Progenitor cell of endocrine pancreas (in vitro differentiated cells): ENCODE data around the gene TUBGCP5. TPM values are rescaled to one million over a fixed set of nuclear protein-coding genes. Genes with fewer than 3 reads are reported as not detected.

Experiments used
- DNase-seq: peaks from one replicate; pipeline ENCODE4 v3.0.0; 2021; ENCODE audit warnings: low spot score; ENCODE audit not compliant: unreplicated experiment
- H3K27ac Mint-ChIP-seq: 2 replicates; pipeline ENCODE4 v1.8.0; 2021; ENCODE audit warnings: mild to moderate bottlenecking, moderate library complexity, mixed read lengths
- H3K27me3 Mint-ChIP-seq: 2 replicates; pipeline ENCODE4 v1.8.0; 2021; ENCODE audit warnings: mixed read lengths
- H3K36me3 Mint-ChIP-seq: 2 replicates; pipeline ENCODE4 v1.8.0; 2022; ENCODE audit warnings: mixed read lengths; ENCODE audit not compliant: insufficient read depth
- H3K4me1 Mint-ChIP-seq: 2 replicates; pipeline ENCODE4 v1.8.0; 2021; ENCODE audit warnings: low read depth, mixed read lengths
- H3K4me3 Mint-ChIP-seq: 2 replicates; pipeline ENCODE4 v1.8.0; 2021; ENCODE audit warnings: low read depth, mild to moderate bottlenecking, moderate library complexity, mixed read lengths
- H3K9me3 Mint-ChIP-seq: 2 replicates; pipeline ENCODE4 v1.8.0; 2021; ENCODE audit warnings: low read depth, mixed read lengths
- CTCF ChIP-seq: fragments of 200-600 bp; sonication (generic); IDR thresholded peaks from one replicate; pipeline ENCODE4 v1.5.0; 2021; ENCODE audit warnings: antibody characterized with exemption, mild to moderate bottlenecking; ENCODE audit not compliant: unreplicated experiment
- total RNA-seq: library from RNA; stranded (reverse); gene quantifications from 2 replicates; pipeline ENCODE4 v1.2.1, GENCODE V29; 2021

The TUBGCP5 gene
- total RNA-seq, 1 donor from 2014 or later = 22.5 TPM

- H3K9me3 Mint-ChIP-seq = peaks cover 19% of the 10 kb centered on the region
These were observed 28.0 kb upstream of the TUBGCP5 start for GRCh38 chr15:23067416-23067815.

GRCh38 chr15:23065836-23066235, 26.5 kb upstream of the TUBGCP5 start:
- no peak for DNase-seq
- Mint-ChIP-seq H3K27ac (no peak overlapping the region), H3K4me1 (no peaks in the 10 kb centered on the region), H3K36me3 (peaks cover 2% of the 10 kb centered on the region), H3K27me3 (no peaks in the 10 kb centered on the region), H3K4me3 (no peak overlapping the region), H3K9me3 (peaks cover 21% of the 10 kb centered on the region)
- TF ChIP-seq CTCF = no peak

More at GRCh38 chr15:23067416-23067815, 28.0 kb upstream of the TUBGCP5 start:
- Mint-ChIP-seq H3K27ac (no peak overlapping the region), H3K4me3 (no peak overlapping the region), H3K36me3 (peaks cover 2% of the 10 kb centered on the region), H3K27me3 (no peaks in the 10 kb centered on the region), H3K4me1 (no peaks in the 10 kb centered on the region)
- TF ChIP-seq CTCF = no peak
- no peak for DNase-seq

GRCh38 chr15:23064156-23064555, 24.8 kb upstream of the TUBGCP5 start:
- Mint-ChIP-seq H3K4me1 (no peaks in the 10 kb centered on the region), H3K36me3 (peaks cover 2% of the 10 kb centered on the region), H3K9me3 (peaks cover 21% of the 10 kb centered on the region), H3K27me3 (no peaks in the 10 kb centered on the region), H3K4me3 (no peak overlapping the region), H3K27ac (no peak overlapping the region)
- TF ChIP-seq CTCF = no peak
- DNase-seq = no peak

GRCh38 chr15:23057707-23058106, 18.3 kb upstream of the TUBGCP5 start:
- no peak overlapping the region for H3K4me3 Mint-ChIP-seq
- DNase-seq = no peak
- no peak for TF ChIP-seq CTCF
- H3K4me1 Mint-ChIP-seq = no peaks in the 10 kb centered on the region
- H3K9me3 Mint-ChIP-seq = peaks cover 9% of the 10 kb centered on the region
- no peaks in the 10 kb centered on the region for H3K27me3 Mint-ChIP-seq
- H3K27ac Mint-ChIP-seq = no peak overlapping the region
- H3K36me3 Mint-ChIP-seq = no peaks in the 10 kb centered on the region

GRCh38 chr15:23055316-23055715, 15.9 kb upstream of the TUBGCP5 start:
- Mint-ChIP-seq H3K9me3 (peaks cover 4% of the 10 kb centered on the region), H3K36me3 (no peaks in the 10 kb centered on the region), H3K4me3 (no peak overlapping the region), H3K4me1 (no peaks in the 10 kb centered on the region), H3K27ac (no peak overlapping the region), H3K27me3 (no peaks in the 10 kb centered on the region)
- no peak for DNase-seq
- no peak for TF ChIP-seq CTCF
